ENCODE measurements around the gene RASGRF1. TPM values are rescaled to one million over a fixed set of nuclear protein-coding genes. Genes with fewer than 3 reads are reported as not detected.

The RASGRF1 gene
- total RNA-seq, 1 donor from 2014 or later = under 0.01 TPM

DNA sequence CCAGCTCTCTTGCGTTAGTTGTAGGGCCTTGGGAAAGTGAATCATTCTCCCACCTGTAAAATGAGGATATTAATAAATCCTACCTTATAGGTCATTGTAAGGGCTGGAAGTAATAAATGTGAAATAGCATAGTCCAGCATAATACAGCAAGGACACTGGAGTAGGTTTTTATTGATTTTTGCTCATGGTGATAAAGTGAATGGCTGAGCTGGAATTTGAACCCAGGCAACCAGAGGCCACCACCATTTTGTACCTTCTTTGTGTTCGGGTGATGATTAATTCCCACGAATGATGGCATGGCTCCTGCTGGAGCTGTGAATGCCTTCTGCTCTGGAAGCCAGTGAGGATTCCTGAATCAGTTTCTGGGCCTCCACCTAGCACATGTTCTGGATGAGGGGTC is 177.6 kb downstream of the RASGRF1 start:
- DNase-seq (ENCODE audit: low read depth) (no peak), FAIRE-seq (no peak)
- Histone ChIP-seq H3K27me3 (ENCODE audit: control insufficient read depth, insufficient read depth, low read length) (no peaks in the 10 kb centered on the region), H3K4me3 (ENCODE audit: low read depth, low read length) (no peak overlapping the region), H3K36me3 (ENCODE audit: control insufficient read depth, insufficient read depth, low read length) (peaks cover 7% of the 10 kb centered on the region)
- TF ChIP-seq, protein P1, sequence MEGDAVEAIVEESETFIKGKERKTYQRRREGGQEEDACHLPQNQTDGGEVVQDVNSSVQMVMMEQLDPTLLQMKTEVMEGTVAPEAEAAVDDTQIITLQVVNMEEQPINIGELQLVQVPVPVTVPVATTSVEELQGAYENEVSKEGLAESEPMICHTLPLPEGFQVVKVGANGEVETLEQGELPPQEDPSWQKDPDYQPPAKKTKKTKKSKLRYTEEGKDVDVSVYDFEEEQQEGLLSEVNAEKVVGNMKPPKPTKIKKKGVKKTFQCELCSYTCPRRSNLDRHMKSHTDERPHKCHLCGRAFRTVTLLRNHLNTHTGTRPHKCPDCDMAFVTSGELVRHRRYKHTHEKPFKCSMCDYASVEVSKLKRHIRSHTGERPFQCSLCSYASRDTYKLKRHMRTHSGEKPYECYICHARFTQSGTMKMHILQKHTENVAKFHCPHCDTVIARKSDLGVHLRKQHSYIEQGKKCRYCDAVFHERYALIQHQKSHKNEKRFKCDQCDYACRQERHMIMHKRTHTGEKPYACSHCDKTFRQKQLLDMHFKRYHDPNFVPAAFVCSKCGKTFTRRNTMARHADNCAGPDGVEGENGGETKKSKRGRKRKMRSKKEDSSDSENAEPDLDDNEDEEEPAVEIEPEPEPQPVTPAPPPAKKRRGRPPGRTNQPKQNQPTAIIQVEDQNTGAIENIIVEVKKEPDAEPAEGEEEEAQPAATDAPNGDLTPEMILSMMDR (IDR thresholded peaks at IDR 0.05; ENCODE audit: insufficient read depth, low read length, severe bottlenecking) = no peak

DNA sequence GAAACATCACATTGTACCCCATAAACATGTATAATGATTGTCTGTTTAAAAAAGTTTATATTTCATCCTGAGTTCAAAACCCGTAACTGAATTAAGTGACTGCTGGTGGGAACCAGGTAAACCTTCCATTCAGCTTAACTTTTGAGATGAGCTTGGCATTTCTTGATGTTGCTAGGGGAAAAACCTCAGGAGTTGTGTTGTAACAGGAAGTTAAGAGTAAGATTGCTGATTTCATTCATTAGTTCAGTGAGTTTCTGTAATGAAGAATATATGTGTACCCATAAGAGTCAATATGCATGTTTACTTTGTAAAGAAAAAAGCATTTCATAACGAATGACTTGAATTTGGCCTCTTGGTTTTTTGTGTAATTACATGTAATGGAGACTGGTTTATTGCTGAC is 178.3 kb downstream of the RASGRF1 start:
- DNase-seq (ENCODE audit: low read depth) (no peak), FAIRE-seq (no peak)
- Histone ChIP-seq H3K27me3 (ENCODE audit: control insufficient read depth, insufficient read depth, low read length) (no peaks in the 10 kb centered on the region), H3K36me3 (ENCODE audit: control insufficient read depth, insufficient read depth, low read length) (peaks cover 7% of the 10 kb centered on the region), H3K4me3 (ENCODE audit: low read depth, low read length) (no peak overlapping the region)
- TF ChIP-seq, protein P1 (IDR thresholded peaks at IDR 0.05; ENCODE audit: insufficient read depth, low read length, severe bottlenecking) = no peak

DNA sequence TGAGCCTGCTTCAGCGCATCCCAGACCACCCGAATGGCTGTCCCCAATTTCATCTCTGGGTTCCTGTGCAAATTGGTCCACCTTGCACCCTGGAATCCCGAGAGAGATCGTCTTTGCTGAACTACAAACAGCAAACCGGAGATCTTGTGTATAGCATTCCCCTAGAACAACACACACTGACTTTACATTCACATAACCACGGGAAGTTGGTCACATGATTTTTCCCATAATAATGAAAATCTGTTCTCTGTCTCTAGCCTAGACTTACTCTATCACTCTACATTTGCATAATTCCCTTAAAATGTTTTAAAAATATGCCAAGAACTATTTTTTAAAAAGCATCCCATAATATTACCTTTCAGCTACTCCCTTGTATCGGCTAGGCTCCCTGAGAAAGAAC is 180.3 kb downstream of the RASGRF1 start:
- no peak for FAIRE-seq

More for the DNA sequence above, 180.3 kb downstream of the RASGRF1 start:
- peaks cover 9% of the 10 kb centered on the region for H3K36me3 ChIP-seq (ENCODE audit: control insufficient read depth, insufficient read depth, low read length)
- TF ChIP-seq, protein P1 (IDR thresholded peaks at IDR 0.05; ENCODE audit: insufficient read depth, low read length, severe bottlenecking) = no peak
- no peaks in the 10 kb centered on the region for H3K27me3 ChIP-seq (ENCODE audit: control insufficient read depth, insufficient read depth, low read length)
- H3K4me3 ChIP-seq (ENCODE audit: low read depth, low read length) = no peak overlapping the region
- DNase-seq (ENCODE audit: low read depth) = no peak

Other genes with a start within 250 kb of the RASGRF1 start
- 216 and 296 TPM in 2 replicates for gene MORF4L1, start 217.9 kb downstream of the RASGRF1 start, total RNA-seq
- 47.5 and 75.8 TPM in 2 replicates for gene CTSH, start 145.7 kb downstream of the RASGRF1 start, total RNA-seq
- not detected in 2 replicates for gene ANKRD34C, start 191.9 kb upstream of the RASGRF1 start, total RNA-seq
- 99.9 and 120 TPM in 2 replicates for gene TMED3, start 220.3 kb upstream of the RASGRF1 start, total RNA-seq

Measured in bronchial epithelial cell (primary cell).